OCI-LY1 (cell line): ENCODE results near the gene ACO2.

Experiments
- H2AFZ ChIP-seq: fragments of 200-600 bp; sonication (generic), shearing (Covaris generic); 2 replicates; pipeline ENCODE4 v1.6.0; 2014; ENCODE audit warnings: antibody characterized with exemption, mild to moderate bottlenecking, low read length
- H3F3A ChIP-seq: fragments of 200-600 bp; sonication (generic), shearing (Covaris generic); 2 replicates; pipeline ENCODE4 v1.6.0; 2014; ENCODE audit warnings: mild to moderate bottlenecking, antibody characterized with exemption, low read length, moderate library complexity; ENCODE audit not compliant: insufficient read depth
- H3K27ac ChIP-seq: fragments of 200-600 bp; sonication (generic); 2 replicates; pipeline ENCODE4 v1.5.1; 2014; ENCODE audit warnings: low read length, mixed run types, mild to moderate bottlenecking, low read depth; ENCODE audit not compliant: poor library complexity, severe bottlenecking
- H3K27me3 ChIP-seq: fragments of 200-600 bp; sonication (generic); 2 replicates; pipeline ENCODE4 v1.6.0; 2014; ENCODE audit warnings: antibody characterized with exemption, mild to moderate bottlenecking, low read length, moderate library complexity; ENCODE audit not compliant: insufficient read depth
- H3K36me3 ChIP-seq: fragments of 200-600 bp; sonication (generic); 2 replicates; pipeline ENCODE4 v1.6.1; 2014; ENCODE audit warnings: mild to moderate bottlenecking, antibody characterized with exemption, low read length, moderate library complexity, mixed read lengths; ENCODE audit not compliant: insufficient read depth
- H3K4me1 ChIP-seq: fragments of 200-600 bp; sonication (generic); 2 replicates; pipeline ENCODE4 v1.5.1; 2014; ENCODE audit warnings: mild to moderate bottlenecking, low read length, moderate library complexity; ENCODE audit not compliant: insufficient read depth, severe bottlenecking
- H3K4me2 ChIP-seq: fragments of 200-600 bp; sonication (generic), shearing (Covaris generic); 2 replicates; pipeline ENCODE4 v1.6.1; 2014; ENCODE audit warnings: low read length
- H3K4me3 ChIP-seq: fragments of 200-600 bp; sonication (generic); 2 replicates; pipeline ENCODE4 v1.5.1; 2014; ENCODE audit warnings: low read length, low read depth, mild to moderate bottlenecking, mixed read lengths; ENCODE audit not compliant: poor library complexity, severe bottlenecking
- H3K79me2 ChIP-seq: fragments of 200-600 bp; shearing (Covaris generic); 2 replicates; pipeline ENCODE4 v1.6.1; 2016; ENCODE audit warnings: mixed run types, low read length, mixed read lengths; ENCODE audit not compliant: insufficient read depth
- H3K9ac ChIP-seq: fragments of 200-600 bp; sonication (generic), shearing (Covaris generic); 2 replicates; pipeline ENCODE4 v1.6.1; 2014; ENCODE audit warnings: mild to moderate bottlenecking, low read length, mixed read lengths
- H3K9me2 ChIP-seq: fragments of 200-600 bp; sonication (generic), shearing (Covaris generic); 2 replicates; pipeline ENCODE4 v1.6.1; 2014; ENCODE audit warnings: low read depth, mild to moderate bottlenecking, low read length, mixed read lengths
- H3K9me3 ChIP-seq: fragments of 200-600 bp; shearing (Covaris generic); 2 replicates; pipeline ENCODE4 v1.6.1; 2014; ENCODE audit warnings: low read length, mixed read lengths
- H4K20me1 ChIP-seq: fragments of 200-600 bp; sonication (generic), shearing (Covaris generic); 2 replicates; pipeline ENCODE4 v1.6.0; 2016; ENCODE audit warnings: mild to moderate bottlenecking, low read length; ENCODE audit not compliant: insufficient read depth
- EZH2 ChIP-seq: fragments of 200-600 bp; sonication (generic), shearing (Covaris generic); IDR thresholded peaks from 2 replicates; pipeline ENCODE4 v1.8.0; 2017; ENCODE audit warnings: borderline replicate concordance, mixed run types, mild to moderate bottlenecking, antibody characterized with exemption, low read length, moderate library complexity, mixed read lengths
- TF ChIP-seq, protein P1 (sequence below): fragments of 200-600 bp; sonication (generic), shearing (Covaris generic); IDR thresholded peaks from 2 replicates; pipeline ENCODE4 v1.5.1; 2017; ENCODE audit warnings: mild to moderate bottlenecking, antibody characterized with exemption, low read length, moderate library complexity, mixed read lengths

The ACO2 gene

DNA sequence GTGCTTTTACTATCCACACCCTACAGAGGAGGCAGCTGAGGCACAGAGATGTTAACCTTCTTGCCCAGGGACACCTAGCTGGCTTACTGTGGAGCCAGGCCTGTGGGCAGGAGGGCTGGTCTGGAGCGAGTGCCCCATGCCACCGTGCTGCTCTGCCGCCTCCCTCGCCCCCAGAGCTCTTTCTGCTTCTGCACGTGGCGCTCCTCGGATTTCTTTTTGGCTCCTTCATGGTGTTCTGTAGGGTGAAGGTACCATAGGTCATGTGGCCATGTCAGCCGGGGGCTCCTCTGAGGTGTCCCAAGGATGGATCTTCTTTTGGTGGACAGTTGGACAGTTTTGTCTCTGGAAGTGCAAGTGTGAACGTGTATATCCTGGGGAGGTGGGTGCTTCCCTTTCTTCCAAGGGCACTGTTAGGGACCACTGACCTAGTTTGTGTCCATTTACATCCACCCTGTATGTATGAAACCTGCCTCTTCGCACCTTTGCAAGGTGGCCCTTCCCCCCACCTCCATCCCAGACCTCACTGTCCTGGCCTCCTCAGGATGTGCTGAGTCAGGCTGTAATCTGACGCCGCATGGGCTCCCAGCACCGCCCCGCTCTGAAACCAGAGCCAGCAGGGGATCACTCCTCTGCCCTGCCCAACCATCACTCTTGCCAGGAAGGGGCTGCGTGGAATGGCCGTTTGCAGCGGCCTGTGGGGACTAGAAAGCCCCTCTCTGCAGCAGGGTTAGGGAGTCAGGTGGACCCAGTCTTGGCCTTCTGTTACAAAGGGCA, 43.7 kb downstream of the ACO2 start:
- H3K27ac ChIP-seq = no peak overlapping the region
- no peaks in the 10 kb centered on the region for H3K9me2 ChIP-seq
- H3K79me2 ChIP-seq = no peaks in the 10 kb centered on the region
- H3K9ac ChIP-seq = no peak overlapping the region
- TF ChIP-seq, protein P1, sequence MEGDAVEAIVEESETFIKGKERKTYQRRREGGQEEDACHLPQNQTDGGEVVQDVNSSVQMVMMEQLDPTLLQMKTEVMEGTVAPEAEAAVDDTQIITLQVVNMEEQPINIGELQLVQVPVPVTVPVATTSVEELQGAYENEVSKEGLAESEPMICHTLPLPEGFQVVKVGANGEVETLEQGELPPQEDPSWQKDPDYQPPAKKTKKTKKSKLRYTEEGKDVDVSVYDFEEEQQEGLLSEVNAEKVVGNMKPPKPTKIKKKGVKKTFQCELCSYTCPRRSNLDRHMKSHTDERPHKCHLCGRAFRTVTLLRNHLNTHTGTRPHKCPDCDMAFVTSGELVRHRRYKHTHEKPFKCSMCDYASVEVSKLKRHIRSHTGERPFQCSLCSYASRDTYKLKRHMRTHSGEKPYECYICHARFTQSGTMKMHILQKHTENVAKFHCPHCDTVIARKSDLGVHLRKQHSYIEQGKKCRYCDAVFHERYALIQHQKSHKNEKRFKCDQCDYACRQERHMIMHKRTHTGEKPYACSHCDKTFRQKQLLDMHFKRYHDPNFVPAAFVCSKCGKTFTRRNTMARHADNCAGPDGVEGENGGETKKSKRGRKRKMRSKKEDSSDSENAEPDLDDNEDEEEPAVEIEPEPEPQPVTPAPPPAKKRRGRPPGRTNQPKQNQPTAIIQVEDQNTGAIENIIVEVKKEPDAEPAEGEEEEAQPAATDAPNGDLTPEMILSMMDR = no peak
- no peak for TF ChIP-seq EZH2
- H3K27me3 ChIP-seq = no peaks in the 10 kb centered on the region
- no peaks in the 10 kb centered on the region for H3K9me3 ChIP-seq
- H3F3A ChIP-seq = no peaks in the 10 kb centered on the region
- no peak overlapping the region for H3K4me3 ChIP-seq
- H4K20me1 ChIP-seq = no peaks in the 10 kb centered on the region
- no peak overlapping the region for H3K4me2 ChIP-seq
- no peaks in the 10 kb centered on the region for H3K4me1 ChIP-seq
- H2AFZ ChIP-seq = no peak overlapping the region
- H3K36me3 ChIP-seq = peaks cover 87% of the 10 kb centered on the region

DNA sequence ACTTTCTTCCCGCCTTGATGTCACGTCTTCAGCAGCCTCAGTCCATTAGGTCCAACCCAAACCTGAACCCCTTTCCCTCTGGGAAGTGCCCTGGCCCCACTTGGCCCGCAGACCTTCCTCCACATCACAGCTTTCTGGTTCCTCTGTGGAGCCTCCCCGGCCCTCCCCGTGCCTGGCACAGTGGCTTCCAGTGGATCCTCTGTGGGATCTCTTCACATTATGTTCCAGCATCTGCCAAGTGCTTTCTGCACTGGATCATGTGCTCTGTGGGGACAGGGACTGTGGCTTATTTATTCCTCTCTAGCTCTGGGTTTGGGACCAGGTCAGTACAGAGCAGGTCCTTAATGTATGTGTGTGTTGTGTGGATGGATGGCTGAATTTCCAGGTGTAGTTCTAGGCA, 44.5 kb downstream of the ACO2 start:
- Histone ChIP-seq H3K9ac (no peak overlapping the region), H3K4me3 (no peak overlapping the region), H4K20me1 (no peaks in the 10 kb centered on the region), H3K27me3 (no peaks in the 10 kb centered on the region), H3F3A (no peaks in the 10 kb centered on the region), H2AFZ (no peak overlapping the region), H3K36me3 (peaks cover 85% of the 10 kb centered on the region), H3K27ac (no peak overlapping the region), H3K9me2 (no peaks in the 10 kb centered on the region), H3K9me3 (no peaks in the 10 kb centered on the region), H3K4me2 (no peak overlapping the region), H3K79me2 (no peaks in the 10 kb centered on the region), H3K4me1 (no peaks in the 10 kb centered on the region)
- no peak for TF ChIP-seq EZH2
- TF ChIP-seq, protein P1 = no peak

DNA sequence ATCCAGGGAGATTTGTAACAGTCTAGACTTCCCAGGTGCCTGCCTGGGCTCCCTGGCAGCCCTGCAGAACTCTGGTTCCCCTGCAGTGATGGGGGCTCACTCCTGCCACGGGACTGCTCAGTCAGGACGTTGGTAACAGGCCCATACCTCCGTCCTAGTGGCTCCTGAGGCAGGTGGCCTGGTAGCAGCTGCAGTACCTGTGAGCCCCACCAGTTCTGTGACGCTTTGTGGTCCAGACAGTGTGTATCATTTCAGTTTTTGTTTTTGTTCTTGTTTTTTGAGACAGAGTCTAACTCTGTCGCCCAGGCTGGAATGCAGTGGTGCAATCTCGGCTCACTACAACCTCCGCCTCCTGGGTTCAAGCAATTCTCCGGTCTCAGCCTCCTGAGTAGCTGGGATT, 47.5 kb downstream of the ACO2 start:
- H3K27me3 ChIP-seq = no peaks in the 10 kb centered on the region
- H2AFZ ChIP-seq = no peak overlapping the region
- no peaks in the 10 kb centered on the region for H3K4me1 ChIP-seq
- no peak overlapping the region for H3K4me3 ChIP-seq
- no peaks in the 10 kb centered on the region for H3K9me2 ChIP-seq
- no peak overlapping the region for H3K4me2 ChIP-seq
- H4K20me1 ChIP-seq = no peaks in the 10 kb centered on the region
- no peaks in the 10 kb centered on the region for H3K9me3 ChIP-seq
- no peaks in the 10 kb centered on the region for H3K79me2 ChIP-seq
- no peak overlapping the region for H3K9ac ChIP-seq
- H3K27ac ChIP-seq = no peak overlapping the region
- H3F3A ChIP-seq = no peaks in the 10 kb centered on the region
- TF ChIP-seq, protein P1 = no peak
- TF ChIP-seq EZH2 = no peak
- peaks cover 64% of the 10 kb centered on the region for H3K36me3 ChIP-seq
